ENCODE data around the gene SPACDR.

Gene SPACDR

DNA sequence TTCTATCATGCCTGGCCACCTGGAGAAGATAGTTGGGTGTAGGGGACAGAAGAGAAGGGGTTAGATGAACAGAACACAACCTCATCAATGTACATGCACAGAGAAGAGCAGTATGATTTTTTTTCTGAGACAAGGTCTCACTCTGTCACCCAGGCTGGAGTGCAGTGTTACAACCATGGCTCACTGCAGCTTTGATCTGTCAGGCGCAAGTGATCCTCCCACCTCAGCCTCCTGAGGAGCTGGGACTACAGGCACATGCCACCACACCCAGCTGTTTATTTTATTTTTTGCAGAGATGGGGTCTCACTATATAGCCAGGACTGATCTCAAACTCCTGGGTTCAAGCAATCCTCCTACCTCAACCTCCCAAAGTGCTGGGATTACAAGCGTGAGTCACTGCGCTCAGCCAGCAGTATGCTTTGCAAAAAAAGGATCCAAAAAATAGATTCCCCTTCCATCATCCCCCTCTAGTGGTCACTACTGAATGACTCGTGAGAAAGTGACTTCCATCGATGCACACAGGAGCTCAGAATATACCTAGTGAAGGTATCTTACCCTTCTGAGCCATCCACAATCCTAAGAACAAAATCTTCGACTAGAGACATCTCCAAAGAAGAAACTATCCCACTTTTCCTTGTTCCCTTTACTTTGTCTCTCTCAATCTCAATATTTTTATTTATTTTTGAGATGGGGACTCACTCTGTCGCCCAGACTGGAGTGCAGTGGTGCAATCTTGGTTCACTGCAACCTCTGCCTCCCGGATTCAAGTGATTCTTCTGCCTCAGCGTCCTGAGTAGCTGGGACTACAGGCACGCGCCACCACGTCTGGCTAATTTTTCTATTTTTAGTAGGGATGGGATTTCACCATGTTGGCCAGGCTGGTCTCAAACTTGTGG lies 56.5 kb downstream of the SPACDR start:
- peak; percentile 83 for DNase-seq

DNA sequence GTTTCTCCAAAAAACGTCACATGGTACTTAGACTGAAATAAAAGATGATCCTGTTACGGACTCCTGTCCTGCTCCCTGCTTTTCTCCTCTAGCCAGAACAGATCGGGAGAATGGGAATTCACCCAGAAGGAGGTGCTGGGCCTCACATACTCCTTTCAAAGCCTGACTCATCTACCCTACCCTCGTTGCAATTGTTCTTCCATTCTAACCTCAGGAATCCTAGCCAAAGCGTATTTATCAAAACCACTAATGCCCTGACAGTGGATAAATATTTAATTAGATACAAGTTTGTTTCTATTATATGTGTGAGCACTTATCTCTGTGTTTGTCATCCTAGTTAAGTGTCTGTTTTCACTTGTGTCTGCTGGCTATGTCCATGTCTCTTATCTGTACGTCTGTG lies 57.3 kb downstream of the SPACDR start:
- no peak for DNase-seq
